RKO (cell line): ENCODE measurements around the gene CYTH4.

Experiments
- DNase-seq: peaks from one replicate; pipeline ENCODE4 v3.0.0-alpha.2; 2016; ENCODE audit warnings: low spot score

The CYTH4 gene

GRCh38 chr22:37330200-37331033 is 48.1 kb downstream of the CYTH4 start:
- peak; percentile 77 for DNase-seq

- DNase-seq = peak; percentile 22
Observed at GRCh38 chr22:37331034-37331428, 48.7 kb downstream of the CYTH4 start.

- DNase-seq = no peak
Observed at GRCh38 chr22:37331856-37332536, 49.7 kb downstream of the CYTH4 start.

GRCh38 chr22:37333724-37334460 is 51.6 kb downstream of the CYTH4 start:
- DNase-seq = no peak

GRCh38 chr22:37334461-37334858 is 52.2 kb downstream of the CYTH4 start:
- DNase-seq = no peak

GRCh38 chr22:37334859-37335805 is 52.8 kb downstream of the CYTH4 start:
- no peak for DNase-seq

GRCh38 chr22:37335806-37336199 is 53.5 kb downstream of the CYTH4 start:
- DNase-seq = no peak

- DNase-seq = no peak
Observed at GRCh38 chr22:37336579-37336978, 54.3 kb downstream of the CYTH4 start.

- no peak for DNase-seq
Observed at GRCh38 chr22:37337204-37337943, 55.1 kb downstream of the CYTH4 start.

GRCh38 chr22:37338539-37339246 is 56.4 kb downstream of the CYTH4 start:
- DNase-seq = no peak

- no peak for DNase-seq
Observed at GRCh38 chr22:37340331-37341262, 58.3 kb downstream of the CYTH4 start.

GRCh38 chr22:37342065-37342464 is 59.8 kb downstream of the CYTH4 start:
- DNase-seq = no peak

GRCh38 chr22:37343348-37343747 is 61.0 kb downstream of the CYTH4 start:
- DNase-seq = no peak

GRCh38 chr22:37343863-37344734 is 61.8 kb downstream of the CYTH4 start:
- DNase-seq = no peak

GRCh38 chr22:37344735-37345449 is 62.6 kb downstream of the CYTH4 start:
- DNase-seq = no peak

- no peak for DNase-seq
Observed at GRCh38 chr22:37345863-37346504, 63.7 kb downstream of the CYTH4 start.

- no peak for DNase-seq
Observed at GRCh38 chr22:37346505-37346895, 64.2 kb downstream of the CYTH4 start.
